HL-60 (cell line): Measurements from ENCODE around the gene GRID2.

Experiments used
- DNase-seq, 2 experiments: peaks; one replicate each; pipeline ENCODE4 v3.0.0-alpha.2; 2010 to 2020; ENCODE audit warnings: low read depth in 1 of 2, low spot score in 1 of 2
- H3K27ac ChIP-seq: fragments of 250-450 bp; sonication (Bioruptor Pico); replicated peaks from 2 replicates; pipeline ENCODE4 v1.5.1; 2020; ENCODE audit warnings: mild to moderate bottlenecking, moderate library complexity
- H3K27me3 ChIP-seq: fragments of 250-450 bp; sonication (Bioruptor Pico); 2 replicates; pipeline ENCODE4 v1.5.1; 2021; ENCODE audit warnings: mild to moderate bottlenecking, moderate library complexity; ENCODE audit not compliant: insufficient read depth, poor library complexity, severe bottlenecking
- H3K4me3 ChIP-seq: replicated peaks from 2 replicates; pipeline ENCODE4 v1.5.1; 2011; ENCODE audit warnings: mild to moderate bottlenecking, control low read depth, low read length; ENCODE audit not compliant: insufficient read depth
- GABPA ChIP-seq: IDR thresholded peaks from 2 replicates; pipeline ENCODE4 v1.6.1; 2012; ENCODE audit warnings: low read depth
- POLR2AphosphoS5 ChIP-seq: IDR thresholded peaks from 2 replicates; pipeline ENCODE4 v1.6.1; 2012; ENCODE audit warnings: low read depth
- SPI1 ChIP-seq: IDR thresholded peaks from 2 replicates; pipeline ENCODE4 v1.6.1; 2012; ENCODE audit warnings: low read depth, mild to moderate bottlenecking, borderline replicate concordance
- TF ChIP-seq, protein P1 (sequence below): IDR thresholded peaks from one replicate; pipeline ENCODE4 v1.5.1; 2011; ENCODE audit warnings: low read length, control low read depth, inconsistent platforms; ENCODE audit not compliant: insufficient read depth
- TF ChIP-seq, protein P2 (sequence below): IDR thresholded peaks from 2 replicates; pipeline ENCODE4 v1.6.1; 2012; ENCODE audit warnings: low read depth; ENCODE audit not compliant: insufficient replicate concordance

GRID2 gene

DNA sequence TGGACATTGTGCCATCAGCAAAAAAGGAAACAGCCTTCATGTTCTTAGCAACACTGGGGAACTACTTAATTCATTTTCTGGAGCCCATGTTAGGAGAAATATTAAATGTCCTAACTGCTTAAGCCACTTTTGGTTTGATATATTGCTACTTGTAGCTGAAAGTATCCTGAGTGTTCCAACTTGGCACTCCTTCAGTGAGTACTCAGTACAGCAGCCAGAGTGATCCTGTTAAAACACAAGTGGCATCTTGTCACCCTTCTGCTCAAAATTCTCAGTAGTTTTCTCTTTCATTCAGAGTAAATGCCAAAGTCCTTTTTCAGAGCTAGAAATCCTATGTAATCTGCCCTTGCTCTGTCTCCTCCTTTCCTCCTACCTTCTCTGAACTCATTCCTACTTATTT, 522.0 kb downstream of the GRID2 start:
- no peak overlapping the region for H3K4me3 ChIP-seq
- no peak for TF ChIP-seq POLR2AphosphoS5
- H3K27me3 ChIP-seq, result no peaks in the 10 kb centered on the region
- no peak overlapping the region for H3K27ac ChIP-seq
- no peak for DNase-seq

DNA sequence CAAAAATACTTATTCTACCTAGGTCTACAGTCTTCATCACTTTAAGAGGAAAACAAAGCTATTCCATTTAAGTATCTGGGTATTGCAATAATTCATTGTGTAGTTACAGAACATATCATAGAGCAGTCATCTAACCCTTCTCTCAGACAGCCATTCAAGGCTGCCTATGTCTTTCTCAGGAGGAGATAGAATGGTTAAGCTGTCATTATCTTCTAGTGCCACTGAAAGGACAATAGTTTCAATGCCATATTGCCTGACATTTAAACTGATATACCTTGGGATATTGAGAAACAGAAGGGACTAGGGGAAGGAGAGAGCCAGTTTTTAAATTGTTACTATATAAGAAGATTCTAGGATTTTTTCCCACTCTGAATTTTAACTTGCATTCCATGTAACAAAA, 527.0 kb downstream of the GRID2 start:
- DNase-seq, result no peak
- no peak overlapping the region for H3K27ac ChIP-seq
- H3K4me3 ChIP-seq, result no peak overlapping the region
- TF ChIP-seq, protein P1, sequence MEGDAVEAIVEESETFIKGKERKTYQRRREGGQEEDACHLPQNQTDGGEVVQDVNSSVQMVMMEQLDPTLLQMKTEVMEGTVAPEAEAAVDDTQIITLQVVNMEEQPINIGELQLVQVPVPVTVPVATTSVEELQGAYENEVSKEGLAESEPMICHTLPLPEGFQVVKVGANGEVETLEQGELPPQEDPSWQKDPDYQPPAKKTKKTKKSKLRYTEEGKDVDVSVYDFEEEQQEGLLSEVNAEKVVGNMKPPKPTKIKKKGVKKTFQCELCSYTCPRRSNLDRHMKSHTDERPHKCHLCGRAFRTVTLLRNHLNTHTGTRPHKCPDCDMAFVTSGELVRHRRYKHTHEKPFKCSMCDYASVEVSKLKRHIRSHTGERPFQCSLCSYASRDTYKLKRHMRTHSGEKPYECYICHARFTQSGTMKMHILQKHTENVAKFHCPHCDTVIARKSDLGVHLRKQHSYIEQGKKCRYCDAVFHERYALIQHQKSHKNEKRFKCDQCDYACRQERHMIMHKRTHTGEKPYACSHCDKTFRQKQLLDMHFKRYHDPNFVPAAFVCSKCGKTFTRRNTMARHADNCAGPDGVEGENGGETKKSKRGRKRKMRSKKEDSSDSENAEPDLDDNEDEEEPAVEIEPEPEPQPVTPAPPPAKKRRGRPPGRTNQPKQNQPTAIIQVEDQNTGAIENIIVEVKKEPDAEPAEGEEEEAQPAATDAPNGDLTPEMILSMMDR, result no peak
- TF ChIP-seq SPI1, result no peak
- TF ChIP-seq, protein P2, sequence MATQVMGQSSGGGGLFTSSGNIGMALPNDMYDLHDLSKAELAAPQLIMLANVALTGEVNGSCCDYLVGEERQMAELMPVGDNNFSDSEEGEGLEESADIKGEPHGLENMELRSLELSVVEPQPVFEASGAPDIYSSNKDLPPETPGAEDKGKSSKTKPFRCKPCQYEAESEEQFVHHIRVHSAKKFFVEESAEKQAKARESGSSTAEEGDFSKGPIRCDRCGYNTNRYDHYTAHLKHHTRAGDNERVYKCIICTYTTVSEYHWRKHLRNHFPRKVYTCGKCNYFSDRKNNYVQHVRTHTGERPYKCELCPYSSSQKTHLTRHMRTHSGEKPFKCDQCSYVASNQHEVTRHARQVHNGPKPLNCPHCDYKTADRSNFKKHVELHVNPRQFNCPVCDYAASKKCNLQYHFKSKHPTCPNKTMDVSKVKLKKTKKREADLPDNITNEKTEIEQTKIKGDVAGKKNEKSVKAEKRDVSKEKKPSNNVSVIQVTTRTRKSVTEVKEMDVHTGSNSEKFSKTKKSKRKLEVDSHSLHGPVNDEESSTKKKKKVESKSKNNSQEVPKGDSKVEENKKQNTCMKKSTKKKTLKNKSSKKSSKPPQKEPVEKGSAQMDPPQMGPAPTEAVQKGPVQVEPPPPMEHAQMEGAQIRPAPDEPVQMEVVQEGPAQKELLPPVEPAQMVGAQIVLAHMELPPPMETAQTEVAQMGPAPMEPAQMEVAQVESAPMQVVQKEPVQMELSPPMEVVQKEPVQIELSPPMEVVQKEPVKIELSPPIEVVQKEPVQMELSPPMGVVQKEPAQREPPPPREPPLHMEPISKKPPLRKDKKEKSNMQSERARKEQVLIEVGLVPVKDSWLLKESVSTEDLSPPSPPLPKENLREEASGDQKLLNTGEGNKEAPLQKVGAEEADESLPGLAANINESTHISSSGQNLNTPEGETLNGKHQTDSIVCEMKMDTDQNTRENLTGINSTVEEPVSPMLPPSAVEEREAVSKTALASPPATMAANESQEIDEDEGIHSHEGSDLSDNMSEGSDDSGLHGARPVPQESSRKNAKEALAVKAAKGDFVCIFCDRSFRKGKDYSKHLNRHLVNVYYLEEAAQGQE, result no peak
- no peak for TF ChIP-seq GABPA
- H3K27me3 ChIP-seq, result no peaks in the 10 kb centered on the region

DNA sequence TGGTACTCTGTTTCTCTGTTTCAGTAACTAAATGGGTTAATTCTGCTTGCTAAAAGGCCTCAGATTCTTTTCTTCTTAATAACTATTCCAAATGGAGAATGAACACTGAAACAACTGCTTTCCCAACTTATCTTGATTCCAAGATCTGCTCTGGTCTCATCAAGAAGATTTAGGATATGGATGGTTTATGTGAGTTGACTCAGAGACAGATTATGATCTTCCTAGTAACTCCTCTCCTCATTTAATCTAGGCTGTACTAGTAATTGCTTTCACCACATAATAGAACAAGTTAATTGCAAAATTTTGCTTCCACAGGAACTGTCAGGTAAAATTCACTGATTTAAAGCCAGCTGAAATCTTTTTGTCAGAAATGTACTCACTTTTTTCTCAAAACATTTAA, 537.1 kb downstream of the GRID2 start:
- Histone ChIP-seq H3K27me3 (no peaks in the 10 kb centered on the region), H3K4me3 (no peak overlapping the region), H3K27ac (no peak overlapping the region)
- no peak for TF ChIP-seq SPI1
- TF ChIP-seq GABPA, result no peak
- DNase-seq, result no peak

DNA sequence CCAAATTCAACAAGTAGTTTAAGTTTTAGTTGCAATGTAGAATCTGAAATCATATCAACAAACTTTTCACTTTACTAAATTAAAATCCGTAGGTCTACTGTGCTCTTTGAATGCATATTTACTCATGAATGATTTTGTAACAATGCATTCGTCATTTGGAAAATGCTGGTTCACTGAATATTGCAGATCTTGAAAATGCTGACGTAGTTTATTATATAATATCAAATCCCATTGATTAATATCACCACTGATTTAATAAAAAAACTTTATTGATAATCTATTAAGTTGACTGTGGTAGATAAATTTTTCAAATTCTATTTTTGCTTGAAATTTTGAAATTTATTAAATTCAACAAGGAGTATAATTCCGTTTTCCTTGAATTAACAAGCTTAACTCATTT, 540.0 kb downstream of the GRID2 start:
- H3K27ac ChIP-seq, result no peak overlapping the region
- DNase-seq, result no peak
- H3K27me3 ChIP-seq, result no peaks in the 10 kb centered on the region
- no peak overlapping the region for H3K4me3 ChIP-seq
- TF ChIP-seq, protein P1, result no peak
- TF ChIP-seq POLR2AphosphoS5 (no peak), GABPA (no peak), SPI1 (no peak)
- TF ChIP-seq, protein P2, result no peak

DNA sequence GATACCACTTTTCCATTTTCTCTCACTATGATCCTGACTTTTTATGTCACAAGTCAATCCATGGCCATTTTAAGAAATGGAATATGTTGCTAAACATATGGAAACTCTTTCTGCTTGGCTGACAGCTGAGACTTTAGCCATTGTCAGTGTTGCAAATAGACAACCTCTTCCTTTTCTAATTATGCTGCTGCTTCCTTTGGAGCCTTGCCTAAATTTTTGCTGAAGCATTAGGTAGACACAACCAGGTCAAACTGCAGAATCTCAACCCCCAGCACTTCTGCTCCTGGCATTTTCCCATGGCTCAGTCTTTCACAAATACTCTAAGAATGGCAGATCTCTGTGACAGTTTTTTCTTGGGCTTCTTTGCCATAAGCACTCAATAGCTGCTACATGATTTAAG, 543.3 kb downstream of the GRID2 start:
- TF ChIP-seq GABPA, result no peak
- TF ChIP-seq SPI1, result no peak
- TF ChIP-seq, protein P1, result no peak
- no peak for TF ChIP-seq POLR2AphosphoS5
- TF ChIP-seq, protein P2, result no peak
- no peaks in the 10 kb centered on the region for H3K27me3 ChIP-seq
- no peak overlapping the region for H3K27ac ChIP-seq
- DNase-seq, result no peak
- no peak overlapping the region for H3K4me3 ChIP-seq
